Heart right ventricle (tissue), 16 donors: ENCODE results near the gene YIPF3. TPM values are rescaled to one million over a fixed set of nuclear protein-coding genes. Genes with fewer than 3 reads are reported as not detected.
"Not testable (repeated sequence)": the region's sequence is repeated elsewhere in the genome, so short reads cannot be mapped to it uniquely, and the experiment has no call there.

Source experiments
- ATAC-seq, 8 donors: fragments of 200-7000 bp; cut with Tn5 transposase; one replicate each; pipeline ENCODE4 v1.9.1; 2020; ENCODE audit warnings: mild to moderate bottlenecking in 8 of 8, moderate library complexity in 8 of 8, moderate number of reproducible peaks in 1 of 8
- DNase-seq, 2 donors: peaks; one replicate each; pipeline ENCODE4 v3.0.0-alpha.2; 2020
- H3K27ac ChIP-seq, 10 donors: fragments of 200-600 bp; sonication (generic) in 2 of 10; one replicate each; pipeline versions ENCODE4 v1.5.0 to v1.8.0; 2020 to 2022; ENCODE audit warnings: mild to moderate bottlenecking in 3 of 10
- H3K27me3 ChIP-seq, 7 donors: fragments of 200-600 bp; one replicate each; pipeline ENCODE4 v1.8.0; 2021 to 2022; ENCODE audit warnings: mild to moderate bottlenecking in 2 of 7
- H3K36me3 ChIP-seq, 9 donors: fragments of 200-600 bp; sonication (generic) in 1 of 9; one replicate each; pipeline versions ENCODE4 v1.5.0 to v1.8.0; 2020 to 2022; ENCODE audit warnings: mild to moderate bottlenecking in 2 of 9
- H3K4me1 ChIP-seq, 9 donors: fragments of 200-600 bp; sonication (generic) in 1 of 9; one replicate each; pipeline versions ENCODE4 v1.5.0 to v1.8.0; 2020 to 2022; ENCODE audit warnings: mild to moderate bottlenecking in 4 of 9
- H3K4me3 ChIP-seq, 10 donors: fragments of 200-600 bp; sonication (generic) in 2 of 10; one replicate each; pipeline versions ENCODE4 v1.5.0 to v1.8.0; 2020 to 2022; ENCODE audit warnings: mild to moderate bottlenecking in 7 of 10, moderate library complexity in 2 of 10
- H3K9me3 ChIP-seq, 11 donors: fragments of 200-600 bp in 10 of 11; sonication (generic) in 2 of 11; one replicate each; pipeline versions ENCODE4 v1.5.0 to v1.8.0; 2013 to 2022; ENCODE audit warnings: mild to moderate bottlenecking in 2 of 11, control low read depth in 1 of 11, moderate library complexity in 1 of 11
- WGBS, 2 donors: extraction: QIAGEN DNeasy Blood & Tissue Kit; methylation state at CpG; one replicate each; pipeline ENCODE4 v1.1.7; 2013; ENCODE audit warnings: inconsistent platforms in 1 of 2; 5-methylcytosine and 5-hydroxymethylcytosine counted together
- intact Hi-C, 10 donors: fragments of 100-400 bp; cut with DNase I; formaldehyde crosslinking; loops; one replicate each; pipeline versions ENCODE4 v1.11.1 to v1.14.2; 2022
- polyA plus RNA-seq, 2 donors: library from polyadenylated mRNA; stranded (reverse); fragments of 200-250 nt; gene quantifications; one replicate each; pipeline ENCODE4 v1.2.3, GENCODE V29; 2013
- total RNA-seq, 10 donors: library from RNA; stranded (reverse); fragmentation: NEBNext Ultra II Directional in 3 of 10; extraction: Animal tissue kit (Norgen Biotek cat#: 25700) in 3 of 10; gene quantifications; one replicate each; pipeline versions ENCODE4 v1.2.1 to v1.2.4, GENCODE V29; 2021 to 2023
- TF ChIP-seq, protein P1 (sequence below), 9 donors: fragments of 200-600 bp; sonication (generic) in 2 of 9; IDR thresholded peaks; one replicate each; pipeline versions ENCODE4 v1.5.0 to v1.8.0; 2021 to 2022; ENCODE audit warnings: antibody characterized with exemption in 9 of 9, mild to moderate bottlenecking in 5 of 9, moderate library complexity in 1 of 9
- donor health status: Arrhythmogenic right ventricular cardiomyopathy.
- donor health status: ischemic (EF 13 %, LVEDD 7.1; RV severe dilation, severe dysfunction).
- donor health status: healthy with polysubstance abuse.
- donor health status: DM: no; HTN: yes; CAD: no.
- donor health status: DM: no; HTN: no; CAD: no.
- donor health status: ischemic (EF 25% LVEDD 6.9; RV normal size, moderate dysfunction).
- donor health status: ischemic (EF 25% LVEDD 5.7; RV mildly dilated, moderate dysfunction).
- donor health status: healthy.
- donor health status: DM: yes; HTN: yes; CAD: no.
- donor health status: Ischemic cardiomyopathy.
- donor health status: ischemic (EF 35%, LVEDD 5.7; RV mildly dilated, moderate dysfunction).
- donor health status: nonischemic (EF 11% LVEDD 7.7; RV severe dilation, severe dysfunction).
- donor health status: DM: yes; HTN: yes; CAD: no.
- donor health status: PGD.
- donor health status: ischemic (EF 29% LVEDD 5.4; RV normal size, mild dysfunction).
- donor health status: nonischemic (EF 23%, LVEDD 6.1; RV moderate dilation, normal function).

YIPF3 gene
- total and polyA plus RNA-seq, 12 donors = 50.3 to 115 (median 69.0) TPM

DNA sequence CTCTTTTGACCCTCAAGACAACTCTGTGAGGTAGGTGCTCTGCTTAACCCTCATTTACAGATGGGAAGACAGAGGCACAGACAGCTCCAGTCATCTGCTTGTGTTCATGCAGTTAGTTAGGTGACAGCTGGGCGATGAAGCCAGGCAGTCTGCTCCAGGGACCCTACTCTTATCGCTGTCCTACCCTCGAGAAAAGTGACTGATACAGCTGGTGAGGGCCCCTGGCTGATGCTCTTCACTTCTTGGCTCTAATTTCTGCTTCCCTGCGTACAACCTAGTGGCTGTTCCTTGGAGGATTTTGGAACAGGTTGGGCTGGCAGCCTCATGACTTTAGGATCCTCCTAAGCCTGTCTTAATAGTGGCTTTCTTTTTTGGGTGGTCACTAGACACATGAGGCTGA lies 48.5 kb downstream of the YIPF3 start:
- Histone ChIP-seq H3K4me1 (peaks cover 0 to 37% (median 5%) of the 10 kb centered on the region in 9 donors), H3K9me3 (no peaks in the 10 kb centered on the region), H3K36me3 (no peaks in the 10 kb centered on the region), H3K4me3 (no peak overlapping the region), H3K27ac (peak overlapping the region in 7 of 10 donors; percentile 39 to 90 (median 75)), H3K27me3 (peaks cover 0 to 12% (median 4%) of the 10 kb centered on the region in 7 donors)
- intact Hi-C loops = loop anchor here in 1 of 10 donors (5.0 kb wide), 1 partner anchor 39 kb away; no protein-coding TSS in a partner anchor
- peak in 5 of 8 donors; percentile 18 to 58 (median 26) for ATAC-seq
- WGBS, 2 donors = 36 to 51% methylated on average over 4 of the region's 4 CpGs
- TF ChIP-seq, protein P1, sequence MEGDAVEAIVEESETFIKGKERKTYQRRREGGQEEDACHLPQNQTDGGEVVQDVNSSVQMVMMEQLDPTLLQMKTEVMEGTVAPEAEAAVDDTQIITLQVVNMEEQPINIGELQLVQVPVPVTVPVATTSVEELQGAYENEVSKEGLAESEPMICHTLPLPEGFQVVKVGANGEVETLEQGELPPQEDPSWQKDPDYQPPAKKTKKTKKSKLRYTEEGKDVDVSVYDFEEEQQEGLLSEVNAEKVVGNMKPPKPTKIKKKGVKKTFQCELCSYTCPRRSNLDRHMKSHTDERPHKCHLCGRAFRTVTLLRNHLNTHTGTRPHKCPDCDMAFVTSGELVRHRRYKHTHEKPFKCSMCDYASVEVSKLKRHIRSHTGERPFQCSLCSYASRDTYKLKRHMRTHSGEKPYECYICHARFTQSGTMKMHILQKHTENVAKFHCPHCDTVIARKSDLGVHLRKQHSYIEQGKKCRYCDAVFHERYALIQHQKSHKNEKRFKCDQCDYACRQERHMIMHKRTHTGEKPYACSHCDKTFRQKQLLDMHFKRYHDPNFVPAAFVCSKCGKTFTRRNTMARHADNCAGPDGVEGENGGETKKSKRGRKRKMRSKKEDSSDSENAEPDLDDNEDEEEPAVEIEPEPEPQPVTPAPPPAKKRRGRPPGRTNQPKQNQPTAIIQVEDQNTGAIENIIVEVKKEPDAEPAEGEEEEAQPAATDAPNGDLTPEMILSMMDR (IDR thresholded peaks at IDR 0.05) = no peak
- no peak for DNase-seq

DNA sequence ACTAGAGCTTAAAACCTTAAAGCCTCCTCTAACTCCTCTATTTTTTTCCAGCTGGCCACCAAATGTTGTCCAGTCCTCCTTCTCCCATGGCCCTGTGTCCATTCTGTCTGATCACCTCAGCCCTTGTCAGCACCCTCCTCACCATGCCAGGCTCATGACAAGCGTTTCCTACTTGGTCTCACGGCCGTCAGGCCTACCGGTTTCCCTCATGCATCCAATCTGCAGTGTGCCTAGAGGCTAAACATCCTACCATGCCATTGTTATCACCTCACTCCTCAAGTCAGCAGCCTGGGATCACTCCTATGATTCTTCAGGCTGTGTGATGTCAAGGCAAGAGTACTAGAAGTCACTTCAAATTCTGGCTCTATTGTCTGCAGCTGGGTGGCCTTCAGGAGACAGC lies 49.0 kb downstream of the YIPF3 start:
- Histone ChIP-seq H3K4me1 (peaks cover 0 to 37% (median 5%) of the 10 kb centered on the region in 9 donors), H3K4me3 (no peak overlapping the region), H3K27me3 (peaks cover 0 to 17% (median 5%) of the 10 kb centered on the region in 7 donors), H3K27ac (peak overlapping the region in 6 of 10 donors; percentile 71 to 90 (median 80)), H3K9me3 (no peaks in the 10 kb centered on the region), H3K36me3 (no peaks in the 10 kb centered on the region)
- WGBS, 2 donors = 31 to 47% methylated on average over 4 of the region's 4 CpGs
- TF ChIP-seq, protein P1 (IDR thresholded peaks at IDR 0.05) = no peak
- ATAC-seq = peak; percentile 35 to 74 (median 64)
- intact Hi-C loops = loop anchor here in 1 of 10 donors (5.0 kb wide), 1 partner anchor 40 kb away; no protein-coding TSS in a partner anchor
- no peak for DNase-seq

DNA sequence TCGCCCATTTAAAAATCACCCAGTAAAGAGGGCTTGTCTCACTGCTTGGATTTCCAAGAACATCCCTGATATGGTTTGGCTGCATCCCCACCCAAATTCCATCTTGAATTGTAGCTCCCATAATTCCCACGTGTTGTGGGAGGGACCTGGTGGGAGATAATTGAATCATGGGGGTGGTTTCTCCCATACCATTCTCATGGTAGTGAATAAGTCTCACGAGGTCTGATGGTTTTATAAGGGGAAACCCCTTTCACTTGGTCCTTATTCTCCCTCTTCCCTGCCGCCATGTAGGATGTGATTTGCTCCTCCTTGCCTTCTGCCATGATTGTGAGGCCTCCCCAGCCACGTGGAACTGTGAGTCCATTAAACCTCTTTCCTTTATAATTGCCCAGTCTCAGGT lies 49.5 kb downstream of the YIPF3 start:
- WGBS, 2 donors = 62 to 75% methylated on average over 5 of the region's 5 CpGs
- not testable (repeated sequence) for ATAC-seq, H3K9me3 ChIP-seq, H3K36me3 ChIP-seq, DNase-seq, H3K4me3 ChIP-seq
- Histone ChIP-seq H3K4me1 (peaks cover 0 to 37% (median 5%) of the 10 kb centered on the region in 9 donors), H3K27ac (peak overlapping the region in 4 of 10 donors; percentile 73 to 90 (median 80)), H3K27me3 (peaks cover 0 to 19% (median 5%) of the 10 kb centered on the region in 7 donors)
- intact Hi-C loops = loop anchor here in 1 of 10 donors (5.0 kb wide), 1 partner anchor 40 kb away; no protein-coding TSS in a partner anchor

DNA sequence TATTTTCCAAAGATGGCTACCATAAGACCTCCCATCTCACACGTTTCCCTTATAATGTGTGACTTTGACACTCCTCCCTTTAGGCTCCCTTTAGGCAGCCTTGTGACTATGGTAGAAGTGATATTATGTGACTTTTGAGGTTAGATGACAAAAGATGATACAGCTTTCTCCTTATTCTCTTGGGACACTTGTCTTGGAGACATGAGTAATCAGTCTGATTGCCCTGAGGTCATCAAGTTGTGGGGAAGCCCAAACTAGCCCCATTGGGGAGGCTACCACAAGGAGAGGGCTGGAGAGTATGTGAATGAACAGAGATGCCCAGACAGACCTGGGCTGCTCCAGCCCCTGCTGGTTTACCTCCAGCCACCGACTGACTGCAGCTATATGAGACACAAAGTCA lies 50.8 kb downstream of the YIPF3 start:
- H3K36me3 ChIP-seq = no peaks in the 10 kb centered on the region
- H3K27ac ChIP-seq = no peak overlapping the region
- no peak for DNase-seq
- peaks cover 0 to 37% (median 5%) of the 10 kb centered on the region in 9 donors for H3K4me1 ChIP-seq
- intact Hi-C loops = loop anchor here in 1 of 10 donors (5.0 kb wide), 1 partner anchor 41 kb away; no protein-coding TSS in a partner anchor
- ATAC-seq = no peak
- WGBS, 2 donors = 80 to 87% methylated on average over 2 of the region's 2 CpGs
- TF ChIP-seq, protein P1 (IDR thresholded peaks at IDR 0.05) = no peak
- H3K9me3 ChIP-seq = no peaks in the 10 kb centered on the region
- peaks cover 0 to 32% (median 7%) of the 10 kb centered on the region in 7 donors for H3K27me3 ChIP-seq
- H3K4me3 ChIP-seq = no peak overlapping the region

DNA sequence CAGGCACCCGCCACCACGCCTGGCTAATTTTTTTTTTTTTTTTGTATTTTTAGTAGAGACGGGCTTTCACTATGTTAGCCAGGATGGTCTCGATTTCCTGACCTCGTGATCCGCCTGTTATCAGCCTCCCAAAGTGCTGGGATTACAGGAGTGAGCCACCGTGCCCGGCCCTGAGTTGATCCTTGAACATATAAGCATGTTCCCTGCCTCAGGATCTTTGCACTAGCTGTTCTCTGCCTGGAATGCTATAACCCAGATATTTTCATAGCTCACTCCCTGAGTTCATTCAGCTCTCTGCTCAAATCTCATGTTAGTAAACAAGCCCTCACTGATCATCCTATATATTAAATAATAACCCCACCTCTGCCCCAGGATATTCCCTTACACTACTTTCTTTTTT lies 52.4 kb downstream of the YIPF3 start:
- 84 to 91% methylated on average over 8 of the region's 8 CpGs for WGBS, 2 donors
- ATAC-seq (no peak), DNase-seq (no peak)
- H3K36me3 ChIP-seq = no peaks in the 10 kb centered on the region
- no peak overlapping the region for H3K4me3 ChIP-seq
- H3K27ac ChIP-seq = no peak overlapping the region
- intact Hi-C loops = no loop called here
- TF ChIP-seq, protein P1 (IDR thresholded peaks at IDR 0.05) = no peak
- H3K27me3 ChIP-seq = peaks cover 0 to 43% (median 7%) of the 10 kb centered on the region in 7 donors
- no peaks in the 10 kb centered on the region for H3K9me3 ChIP-seq
- peaks cover 0 to 27% (median 5%) of the 10 kb centered on the region in 9 donors for H3K4me1 ChIP-seq
